Upper lobe of left lung (tissue), 4 donors: ENCODE data around the gene MAP2K5.

Experiments used
- POLR2A ChIP-seq, 4 donors: fragments of 450-650 bp; IDR thresholded peaks; one replicate each; pipeline ENCODE4 v1.5.1; 2016 to 2017; ENCODE audit warnings: antibody characterized with exemption in 4 of 4, mild to moderate bottlenecking in 2 of 4
- POLR2AphosphoS5 ChIP-seq, 2 donors: sonication (generic); formaldehyde crosslinking; IDR thresholded peaks; one replicate each; pipeline ENCODE4 v1.5.1; 2017; ENCODE audit warnings: antibody characterized with exemption in 2 of 2
- TF ChIP-seq, protein P1 (sequence below), 6 experiments: fragments of 450-650 bp in 4 of 6; fragments of 200-600 bp in 2 of 6; sonication (generic) in 2 of 6; IDR thresholded peaks; one replicate each; pipeline ENCODE4 v1.5.1; 2016 to 2019; ENCODE audit warnings: antibody characterized with exemption in 6 of 6

DNA sequence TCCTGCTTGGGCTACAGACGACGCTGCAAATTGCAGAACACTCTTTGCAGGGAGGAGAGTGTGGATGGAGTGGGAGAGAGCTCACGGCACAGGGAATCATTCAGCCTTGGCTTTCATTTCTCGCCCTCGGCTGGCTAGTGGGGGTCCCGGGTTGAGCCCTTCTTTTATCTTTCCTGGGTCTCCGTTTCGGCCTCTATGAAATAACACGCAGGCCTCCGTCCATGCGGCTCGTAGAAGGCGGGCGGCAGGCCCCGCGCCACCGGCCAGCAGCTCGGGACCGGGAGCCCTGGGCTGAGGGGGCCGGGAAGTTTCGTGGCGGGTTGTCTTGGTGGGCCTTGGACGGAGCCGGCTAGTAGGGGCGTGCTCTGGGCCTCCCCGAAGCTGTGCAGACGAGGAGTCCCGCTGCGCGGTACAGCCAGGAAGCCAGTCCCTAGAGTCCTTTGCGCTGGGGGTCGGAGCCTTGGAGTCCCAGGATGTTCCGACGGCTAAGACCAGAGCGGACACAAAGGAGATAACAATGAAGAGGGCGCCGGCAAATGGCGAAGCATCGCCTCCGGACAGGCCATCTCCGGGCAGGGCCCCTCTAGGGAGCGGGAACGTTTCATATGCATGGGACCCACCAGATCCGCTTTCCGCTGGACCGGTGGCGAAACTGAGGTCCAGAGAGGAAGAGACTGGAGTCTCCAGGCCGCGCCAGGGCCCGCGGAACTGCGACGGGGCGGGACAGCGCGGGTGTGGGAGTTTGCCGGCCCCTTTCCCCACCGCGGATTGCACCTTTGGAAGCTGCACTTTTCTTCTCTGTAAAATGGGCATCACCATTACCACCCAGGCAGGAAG lies 293.0 kb downstream of the MAP2K5 start:
- TF ChIP-seq, protein P1, sequence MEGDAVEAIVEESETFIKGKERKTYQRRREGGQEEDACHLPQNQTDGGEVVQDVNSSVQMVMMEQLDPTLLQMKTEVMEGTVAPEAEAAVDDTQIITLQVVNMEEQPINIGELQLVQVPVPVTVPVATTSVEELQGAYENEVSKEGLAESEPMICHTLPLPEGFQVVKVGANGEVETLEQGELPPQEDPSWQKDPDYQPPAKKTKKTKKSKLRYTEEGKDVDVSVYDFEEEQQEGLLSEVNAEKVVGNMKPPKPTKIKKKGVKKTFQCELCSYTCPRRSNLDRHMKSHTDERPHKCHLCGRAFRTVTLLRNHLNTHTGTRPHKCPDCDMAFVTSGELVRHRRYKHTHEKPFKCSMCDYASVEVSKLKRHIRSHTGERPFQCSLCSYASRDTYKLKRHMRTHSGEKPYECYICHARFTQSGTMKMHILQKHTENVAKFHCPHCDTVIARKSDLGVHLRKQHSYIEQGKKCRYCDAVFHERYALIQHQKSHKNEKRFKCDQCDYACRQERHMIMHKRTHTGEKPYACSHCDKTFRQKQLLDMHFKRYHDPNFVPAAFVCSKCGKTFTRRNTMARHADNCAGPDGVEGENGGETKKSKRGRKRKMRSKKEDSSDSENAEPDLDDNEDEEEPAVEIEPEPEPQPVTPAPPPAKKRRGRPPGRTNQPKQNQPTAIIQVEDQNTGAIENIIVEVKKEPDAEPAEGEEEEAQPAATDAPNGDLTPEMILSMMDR (IDR thresholded peaks at IDR 0.05), result no peak
- TF ChIP-seq POLR2A (IDR thresholded peaks at IDR 0.05) (no peak), POLR2AphosphoS5 (IDR thresholded peaks at IDR 0.05) (no peak)
